HG03558 (cell line): ENCODE measurements around the gene CAPS.
"Not testable (repeated sequence)": the region's sequence is repeated elsewhere in the genome, so short reads cannot be mapped to it uniquely, and the experiment has no call there.

Experiments
- ATAC-seq: cut with Tn5 transposase; IDR thresholded peaks from one replicate; pipeline ENCODE4 v1.9.1; 2021; ENCODE audit warnings: moderate number of reproducible peaks; ENCODE audit not compliant: unreplicated experiment; ENCODE audit errors: extremely low read depth

The CAPS gene

GRCh38 chr19:5953030-5953589 is 39.1 kb downstream of the CAPS start:
- ATAC-seq = no peak

DNA sequence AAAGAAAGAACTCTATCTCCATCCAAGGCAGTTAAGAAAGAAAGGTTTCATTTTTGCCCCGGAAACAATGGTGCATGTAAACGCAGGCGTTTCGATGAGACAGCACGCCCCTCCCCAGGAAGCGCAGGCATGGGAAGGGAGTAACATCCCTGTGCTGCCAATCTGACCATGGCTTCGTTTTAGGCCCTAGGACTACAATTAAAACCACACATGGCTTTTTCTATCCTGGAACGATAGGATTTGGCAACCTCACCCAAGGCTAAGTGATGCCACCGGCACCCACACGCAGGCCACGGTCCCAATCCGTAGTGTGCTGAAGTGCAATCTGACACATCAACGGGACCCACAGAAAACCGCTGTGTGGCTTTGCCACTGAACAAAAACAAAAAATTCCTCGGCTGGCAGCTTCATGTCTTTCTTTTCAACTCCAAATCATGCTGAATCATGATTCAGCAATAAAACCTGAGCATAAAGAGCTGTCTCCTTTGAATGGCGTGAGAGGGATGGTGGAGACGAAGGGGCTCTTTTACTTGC is 39.7 kb downstream of the CAPS start:
- ATAC-seq = no peak

DNA sequence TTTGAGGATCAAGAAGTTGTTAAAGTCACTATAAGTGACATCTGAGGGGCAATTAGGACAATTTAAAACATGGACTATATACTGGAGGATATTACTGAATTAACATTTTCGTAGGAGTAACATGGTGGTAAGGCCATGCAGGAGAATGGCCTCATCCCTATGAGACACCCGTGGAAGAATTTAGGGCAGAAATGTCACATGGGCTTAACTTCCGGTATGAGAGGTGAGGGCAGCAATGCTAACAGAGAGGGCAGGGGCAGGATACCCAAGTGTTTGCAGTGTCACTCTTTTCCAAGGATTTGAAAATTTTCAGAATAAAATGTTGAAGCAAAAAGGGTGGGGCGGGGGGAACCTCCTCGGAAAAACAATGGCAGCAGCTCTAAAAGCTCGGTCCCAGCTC is 40.2 kb downstream of the CAPS start:
- no peak for ATAC-seq

DNA sequence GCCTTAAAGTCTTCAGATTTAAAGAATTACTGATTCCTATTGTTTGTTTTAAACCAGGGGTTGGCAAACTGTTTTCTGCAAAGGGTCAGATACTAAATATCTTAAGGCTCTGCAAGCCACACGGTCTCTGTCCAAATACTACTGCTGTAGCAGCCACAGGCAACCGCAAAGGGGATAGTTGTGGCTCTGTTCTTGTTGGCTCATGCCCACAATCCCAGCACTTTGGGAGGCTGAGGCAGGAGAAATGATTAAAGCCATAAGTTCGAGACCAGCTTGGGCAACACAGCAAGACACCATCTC is 41.5 kb downstream of the CAPS start:
- no peak for ATAC-seq

DNA sequence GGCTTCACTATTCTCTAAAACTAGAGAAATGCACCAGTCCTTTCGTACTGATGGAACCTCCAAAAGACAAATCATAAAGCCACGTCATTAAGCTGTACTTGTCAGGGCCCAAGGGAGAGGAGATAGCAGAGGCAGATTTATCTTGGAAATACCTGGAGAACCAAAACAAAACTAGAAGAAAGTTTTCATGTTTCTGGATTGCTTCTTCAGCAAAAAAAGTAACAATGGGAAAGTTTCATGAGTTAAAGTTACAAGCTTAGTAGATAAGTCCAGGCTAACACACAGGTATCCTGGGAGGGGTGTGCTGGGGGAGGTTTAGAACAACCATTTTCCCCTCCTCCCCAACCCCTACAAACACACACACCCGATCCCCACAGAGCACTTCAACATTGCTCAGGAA is 42.3 kb downstream of the CAPS start:
- no peak for ATAC-seq

DNA sequence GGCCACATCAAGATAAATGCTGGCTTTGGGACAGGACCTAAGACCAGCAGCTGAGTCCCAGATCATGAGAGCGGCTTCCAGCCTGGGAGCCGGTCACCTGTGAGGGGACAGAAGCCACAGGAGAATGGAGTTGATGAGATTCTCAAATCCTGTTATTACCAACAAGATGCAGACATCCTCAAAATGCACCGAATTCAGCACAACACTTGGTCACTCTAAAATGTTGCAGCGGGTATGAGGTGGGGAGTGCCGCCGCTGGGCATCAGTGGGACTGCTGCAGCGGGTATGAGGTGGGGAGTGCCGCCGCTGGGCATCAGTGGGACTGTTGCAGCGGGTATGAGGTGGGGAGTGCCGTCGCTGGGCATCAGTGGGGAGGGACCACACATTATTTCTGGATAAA is 42.7 kb downstream of the CAPS start:
- ATAC-seq = no peak

- ATAC-seq = no peak
Observed at GRCh38 chr19:5957170-5957569, 43.1 kb downstream of the CAPS start.

DNA sequence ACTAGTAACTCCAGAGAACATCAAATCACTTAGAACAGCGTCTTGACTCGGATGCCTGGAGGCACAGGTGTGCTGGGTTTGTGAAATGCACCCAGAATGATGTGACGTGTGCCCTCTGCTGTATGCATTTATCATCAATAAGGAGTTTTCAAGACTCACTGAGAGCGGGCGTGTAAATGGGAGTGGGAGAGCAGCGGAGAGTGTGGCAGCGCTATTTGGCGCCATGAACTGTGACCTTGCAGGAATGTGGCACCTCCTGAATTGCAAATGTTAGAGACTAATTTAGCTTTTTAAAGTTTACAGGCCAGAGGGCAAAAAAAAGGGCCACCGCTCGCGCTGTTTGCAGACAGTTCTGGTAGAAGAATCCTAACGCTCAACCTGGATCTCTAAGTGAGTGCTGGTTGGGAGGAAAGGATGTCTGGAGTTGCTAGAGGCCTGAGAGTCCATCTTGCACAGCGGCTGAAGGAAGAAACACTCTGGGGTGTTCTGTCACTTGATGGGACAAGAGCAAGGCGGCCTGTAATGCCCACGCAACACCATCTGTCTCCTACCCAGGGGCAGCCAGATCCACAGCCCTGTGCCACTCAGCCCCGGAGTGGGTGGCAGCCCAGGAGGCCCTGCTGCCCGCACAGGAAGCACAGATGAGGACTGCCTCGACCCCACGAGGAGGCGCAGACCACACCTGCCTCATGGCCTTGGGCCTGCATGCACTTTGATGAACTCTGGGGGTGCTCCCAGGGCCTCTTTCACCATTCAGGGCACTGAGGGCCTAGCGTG is 44.2 kb downstream of the CAPS start:
- no peak for ATAC-seq

GRCh38 chr19:5958851-5959122 is 44.7 kb downstream of the CAPS start:
- no peak for ATAC-seq

GRCh38 chr19:5959260-5960004 is 45.4 kb downstream of the CAPS start:
- ATAC-seq = no peak

DNA sequence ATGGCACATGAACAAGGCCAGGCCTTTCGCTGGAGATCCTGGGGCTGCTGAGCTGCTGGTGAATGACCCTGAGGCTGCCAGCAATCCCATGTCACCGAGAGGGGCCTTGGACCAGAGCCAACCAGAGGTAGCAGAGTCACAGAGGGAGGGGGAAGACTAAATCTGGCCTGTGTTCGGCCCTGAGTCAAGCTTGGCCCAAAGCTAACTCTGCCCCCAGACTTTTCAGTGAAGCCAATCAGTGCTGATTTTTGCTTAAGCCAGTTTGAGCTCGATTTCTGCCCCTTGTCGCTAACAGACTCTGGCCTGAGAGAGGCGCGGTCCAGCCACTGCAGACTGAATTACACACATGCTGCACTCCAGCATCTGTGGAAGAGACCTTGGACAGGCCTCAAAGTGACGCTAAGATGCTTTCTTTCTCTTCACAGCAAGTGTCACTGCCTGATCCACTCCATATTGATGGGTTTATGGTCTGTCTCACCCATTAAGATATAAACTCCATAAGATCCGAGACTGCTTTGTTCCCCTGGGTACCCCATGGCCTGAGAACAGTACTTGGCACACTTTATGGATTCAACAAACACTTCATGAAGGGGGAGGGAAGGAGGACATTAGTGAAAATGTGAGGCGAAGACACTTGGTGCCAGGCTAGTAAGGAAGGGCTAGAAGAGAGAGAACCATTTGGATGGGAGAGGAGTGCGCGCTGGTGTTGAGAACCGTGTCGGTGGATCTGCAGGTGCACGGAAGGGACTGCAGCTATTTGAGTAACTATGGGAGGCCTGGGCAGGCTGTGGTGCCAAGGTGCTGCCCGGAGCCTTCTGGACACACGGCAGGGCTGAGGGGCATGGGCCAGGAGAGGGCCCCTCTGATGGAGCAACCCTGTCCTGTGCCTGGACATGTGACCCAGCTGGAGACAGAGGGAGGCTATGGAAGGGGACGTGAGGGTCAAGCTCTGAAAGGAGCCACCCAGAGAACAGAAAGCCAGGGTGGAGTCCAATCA is 46.2 kb downstream of the CAPS start:
- no peak for ATAC-seq

GRCh38 chr19:5961641-5961968 is 47.6 kb downstream of the CAPS start:
- not testable (repeated sequence) for ATAC-seq

DNA sequence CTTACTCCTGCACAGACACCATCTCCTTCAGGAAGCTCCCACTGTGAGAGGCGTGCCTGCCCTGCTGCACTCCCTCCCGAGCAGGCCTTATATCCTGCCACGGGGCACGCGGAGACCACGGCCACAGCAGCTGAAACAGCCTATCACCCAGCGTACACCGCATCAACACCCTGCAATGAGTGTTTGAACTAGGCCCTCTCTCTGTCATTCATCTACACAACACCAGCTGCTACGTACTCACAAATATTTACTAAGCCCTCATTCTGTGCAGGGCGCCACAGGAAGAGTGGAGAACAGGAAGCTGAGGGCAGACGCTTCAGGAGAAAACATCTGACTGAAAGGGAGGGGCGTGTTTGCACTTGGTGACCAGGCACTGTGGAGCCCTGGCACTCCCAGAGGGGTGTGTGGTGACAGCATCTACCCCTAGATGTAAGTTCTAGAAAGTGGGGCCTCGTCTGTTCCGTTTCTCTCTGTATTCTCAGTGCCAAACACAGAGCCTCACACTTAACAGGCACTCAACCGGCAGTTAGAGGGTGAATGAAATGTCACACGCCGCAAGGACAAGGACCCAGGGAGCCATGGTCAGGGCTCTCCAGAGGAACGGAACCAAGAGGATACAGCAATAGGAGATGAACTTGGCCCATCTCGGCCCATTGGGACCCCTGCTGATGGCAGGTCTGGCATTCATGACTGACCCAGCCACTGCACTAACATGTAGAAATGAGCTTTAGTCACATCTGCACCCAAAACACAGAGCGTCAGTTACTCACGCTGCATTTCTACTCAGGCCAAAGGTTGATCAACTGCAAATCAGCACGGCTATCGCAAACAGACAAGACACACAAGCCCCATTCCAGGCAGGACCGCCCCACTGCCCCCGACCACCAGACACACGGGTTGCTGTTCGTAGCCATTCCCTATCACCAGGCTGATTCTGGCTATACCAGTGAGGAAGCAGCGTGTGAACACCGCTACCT is 48.2 kb downstream of the CAPS start:
- ATAC-seq = no peak

- not testable (repeated sequence) for ATAC-seq
Observed at GRCh38 chr19:5963259-5963658, 49.2 kb downstream of the CAPS start.

DNA sequence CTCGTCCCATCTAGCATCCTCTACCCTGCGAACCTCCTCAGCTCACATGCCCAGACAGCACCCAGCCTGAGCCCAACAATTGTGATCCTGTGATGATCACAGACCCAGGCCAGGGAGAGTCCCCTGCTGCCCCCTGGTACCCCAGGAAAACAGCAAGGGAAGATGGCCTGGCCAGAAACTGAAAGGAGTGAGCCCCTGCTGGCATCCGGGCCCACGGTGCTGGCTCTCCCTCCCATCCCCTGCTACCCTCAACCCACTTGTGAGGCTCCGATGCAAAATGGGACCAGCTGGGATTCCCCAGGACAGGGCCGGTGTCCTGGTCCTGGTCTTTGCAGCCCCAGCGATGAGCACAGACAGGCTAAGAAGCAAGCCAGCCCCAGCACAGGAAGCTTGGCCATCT is 49.8 kb downstream of the CAPS start:
- ATAC-seq = no peak

DNA sequence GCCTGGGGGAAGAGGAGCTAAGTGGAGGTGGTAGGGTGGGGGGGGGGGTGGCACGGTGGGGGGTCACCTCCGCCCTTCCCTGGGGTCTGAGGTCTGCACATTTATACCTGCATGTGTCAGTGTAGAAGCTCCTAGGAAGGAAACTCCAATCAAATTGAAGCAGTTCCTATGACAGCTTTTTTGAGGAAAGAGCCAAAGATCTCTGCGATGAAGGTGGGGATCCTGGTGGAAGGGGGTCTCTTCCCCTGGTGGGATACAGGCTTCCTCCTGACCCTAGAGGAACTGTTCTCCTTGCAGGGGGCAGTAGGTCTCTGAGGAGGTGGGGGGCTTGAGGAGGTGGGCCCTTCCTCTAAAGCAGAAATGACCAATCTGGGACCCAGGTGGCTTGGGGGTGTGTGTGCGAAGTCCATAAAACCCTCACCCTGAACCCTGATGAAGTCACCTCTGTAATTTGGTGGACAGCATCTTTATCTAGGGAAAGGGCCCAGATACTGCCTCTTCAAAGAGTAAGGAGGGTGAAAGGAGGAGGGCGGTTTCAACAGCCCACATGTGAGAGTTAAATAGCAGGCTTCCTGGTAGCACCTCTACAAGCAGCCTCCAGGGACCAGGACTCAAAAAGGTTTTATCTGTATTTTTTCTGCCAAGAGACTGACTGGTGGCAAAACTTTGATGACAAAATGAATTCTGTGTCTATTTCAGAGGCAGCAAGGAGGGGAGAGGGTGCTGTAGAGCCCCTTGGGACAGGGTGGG is 50.9 kb downstream of the CAPS start:
- no peak for ATAC-seq
